Mucosa of rectum (tissue), 2 donors: ENCODE results near the gene IFNL2.
"Not testable (repeated sequence)": the region's sequence is repeated elsewhere in the genome, so short reads cannot be mapped to it uniquely, and the experiment has no call there.

Experiments
- H3K27ac ChIP-seq, 2 donors: one replicate each; pipeline ENCODE4 v1.7.0; 2013; ENCODE audit warnings: inconsistent platforms in 2 of 2, low read depth in 2 of 2, low read length in 2 of 2
- H3K27me3 ChIP-seq, 2 donors: one replicate each; pipeline ENCODE4 v1.7.0; 2013; ENCODE audit warnings: low read length in 2 of 2; ENCODE audit not compliant: control insufficient read depth in 2 of 2, insufficient read depth in 2 of 2
- H3K36me3 ChIP-seq, 2 donors: one replicate each; pipeline ENCODE4 v1.7.0; 2013; ENCODE audit warnings: low read length in 2 of 2; ENCODE audit not compliant: control insufficient read depth in 2 of 2, insufficient read depth in 2 of 2
- H3K4me1 ChIP-seq, 2 donors: one replicate each; pipeline ENCODE4 v1.7.0; 2013; ENCODE audit warnings: low read length in 2 of 2, mild to moderate bottlenecking in 1 of 2; ENCODE audit not compliant: control insufficient read depth in 2 of 2, insufficient read depth in 2 of 2
- H3K4me3 ChIP-seq, 2 donors: one replicate each; pipeline ENCODE4 v1.7.0; 2013; ENCODE audit warnings: low read length in 2 of 2
- H3K9ac ChIP-seq, 2 donors: one replicate each; pipeline ENCODE4 v1.7.0; 2013; ENCODE audit warnings: low read length in 2 of 2, low read depth in 1 of 2, mild to moderate bottlenecking in 1 of 2
- H3K9me3 ChIP-seq, 2 donors: one replicate each; pipeline ENCODE4 v1.7.0; 2013; ENCODE audit warnings: low read length in 2 of 2; ENCODE audit not compliant: control insufficient read depth in 2 of 2
- donor health status: healthy.
- donor health status: Normal muscosa, but diverticular disease.

The IFNL2 gene

GRCh38 chr19:39268531-39269223 lies 481 bp downstream of the IFNL2 start:
- not testable (repeated sequence) for H3K36me3 ChIP-seq, H3K4me3 ChIP-seq, H3K4me1 ChIP-seq, H3K9ac ChIP-seq, H3K9me3 ChIP-seq, H3K27ac ChIP-seq
- peaks cover 4 to 12% of the 10 kb centered on the region in 2 donors for H3K27me3 ChIP-seq

DNA sequence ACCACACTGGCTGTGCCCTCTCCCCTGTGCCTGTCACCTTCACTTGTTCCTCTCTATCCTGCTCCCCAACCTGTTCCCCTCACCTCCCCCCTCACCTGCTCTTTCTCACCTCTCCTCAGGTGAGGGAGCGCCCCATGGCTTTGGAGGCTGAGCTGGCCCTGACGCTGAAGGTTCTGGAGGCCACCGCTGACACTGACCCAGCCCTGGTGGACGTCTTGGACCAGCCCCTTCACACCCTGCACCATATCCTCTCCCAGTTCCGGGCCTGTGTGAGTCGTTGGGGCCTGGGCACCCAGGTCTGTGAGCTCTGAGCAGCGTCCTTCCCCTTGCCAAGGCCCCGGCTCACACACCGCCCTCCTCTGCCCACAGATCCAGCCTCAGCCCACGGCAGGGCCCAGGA lies 1.2 kb downstream of the IFNL2 start:
- H3K4me3 ChIP-seq, H3K27ac ChIP-seq, H3K9me3 ChIP-seq, H3K36me3 ChIP-seq, H3K9ac ChIP-seq, H3K4me1 ChIP-seq, H3K27me3 ChIP-seq: not testable (repeated sequence)

DNA sequence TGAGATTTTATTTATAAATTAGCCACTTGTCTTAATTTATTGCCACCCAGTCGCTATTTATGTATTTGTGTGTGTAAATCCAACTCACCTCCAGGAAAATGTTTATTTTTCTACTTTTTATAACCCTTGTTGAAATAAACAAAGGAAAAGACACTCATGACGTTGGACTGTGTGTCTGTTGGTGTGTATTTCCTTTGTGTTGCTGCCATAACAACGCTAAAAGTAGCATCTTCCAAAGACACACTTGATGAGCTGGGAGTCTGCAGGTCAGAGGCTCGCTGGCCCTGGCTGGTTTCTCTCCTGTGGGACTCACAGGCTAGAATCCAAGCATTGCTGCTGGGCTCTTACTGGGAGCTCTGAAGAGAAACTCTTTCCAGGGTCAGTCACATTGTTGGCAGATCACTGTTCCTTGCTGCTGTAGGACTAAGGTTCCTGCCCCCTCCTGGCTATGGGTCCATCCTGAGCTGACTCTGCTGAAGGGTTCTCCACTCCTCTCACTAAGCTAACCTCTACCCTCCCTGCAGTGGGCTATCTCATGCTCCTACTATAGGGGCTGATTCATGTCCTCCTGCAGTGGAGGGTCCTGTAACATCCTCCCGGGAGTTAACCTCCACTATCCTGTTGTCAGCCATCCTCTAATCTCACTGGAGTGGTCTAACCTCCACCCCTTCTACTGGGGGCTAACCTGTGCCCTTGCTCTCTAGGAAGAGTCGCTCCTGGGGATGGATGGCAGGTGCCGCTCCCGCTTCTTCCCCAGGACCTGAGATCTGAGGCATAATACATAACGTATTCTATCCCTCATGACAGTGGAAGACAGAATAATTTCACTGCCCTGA lies 2.1 kb downstream of the IFNL2 start:
- Histone ChIP-seq H3K9me3 (no peaks in the 10 kb centered on the region), H3K27ac (no peak overlapping the region), H3K36me3 (no peaks in the 10 kb centered on the region), H3K9ac (no peak overlapping the region), H3K4me1 (no peaks in the 10 kb centered on the region), H3K4me3 (no peak overlapping the region), H3K27me3 (no peaks in the 10 kb centered on the region)

- not testable (repeated sequence) for H3K36me3 ChIP-seq, H3K4me3 ChIP-seq, H3K9me3 ChIP-seq, H3K9ac ChIP-seq, H3K27me3 ChIP-seq, H3K27ac ChIP-seq, H3K4me1 ChIP-seq
Observed at GRCh38 chr19:39273859-39274258, 5.7 kb downstream of the IFNL2 start.

DNA sequence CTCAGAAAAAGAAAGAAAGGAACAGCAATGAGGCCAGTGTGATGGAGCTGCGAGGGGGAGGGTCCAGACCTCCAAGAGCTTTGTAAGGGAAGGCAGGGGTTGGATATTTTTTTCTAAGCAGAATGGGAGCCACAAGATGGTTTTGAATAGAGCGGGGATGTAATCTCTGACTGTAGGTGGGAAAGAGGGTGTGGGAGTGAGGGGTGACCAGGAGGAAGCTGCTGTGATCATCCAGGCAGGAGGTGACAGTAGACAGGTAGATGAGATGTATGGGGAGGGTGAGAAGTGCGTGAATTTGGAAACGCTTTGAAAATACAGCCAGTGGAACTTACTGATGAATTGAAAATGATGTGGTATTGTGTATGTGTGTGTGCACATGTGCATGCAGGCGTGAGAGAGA lies 7.4 kb downstream of the IFNL2 start:
- Histone ChIP-seq H3K4me1 (no peaks in the 10 kb centered on the region), H3K4me3 (no peak overlapping the region), H3K9me3 (no peaks in the 10 kb centered on the region), H3K9ac (no peak overlapping the region), H3K27ac (no peak overlapping the region), H3K27me3 (no peaks in the 10 kb centered on the region), H3K36me3 (no peaks in the 10 kb centered on the region)

GRCh38 chr19:39276740-39277139 lies 8.5 kb downstream of the IFNL2 start:
- Histone ChIP-seq H3K4me3 (no peak overlapping the region), H3K27me3 (no peaks in the 10 kb centered on the region), H3K36me3 (no peaks in the 10 kb centered on the region), H3K9ac (no peak overlapping the region), H3K4me1 (no peaks in the 10 kb centered on the region), H3K9me3 (peaks cover 0 to under 1% of the 10 kb centered on the region in 2 donors), H3K27ac (no peak overlapping the region)

DNA sequence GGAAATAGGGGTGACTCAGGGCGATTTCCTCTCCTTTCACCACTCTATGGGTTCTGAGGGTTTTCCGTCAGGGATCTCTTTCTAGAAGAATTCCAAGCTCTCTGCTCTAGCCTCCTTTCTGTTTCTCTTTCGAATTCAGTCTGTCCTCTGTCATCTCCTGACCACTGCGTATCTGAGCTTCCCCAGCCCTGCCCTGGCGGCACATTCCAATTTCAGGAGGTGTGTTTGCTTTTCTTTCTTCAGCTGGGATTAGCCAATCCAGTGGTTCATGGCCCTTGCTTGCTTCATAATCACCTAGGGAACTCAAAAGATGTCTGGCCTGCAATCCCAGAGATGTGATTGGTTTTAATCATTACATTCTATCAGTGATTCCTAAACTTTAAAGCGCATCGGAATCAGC lies 9.4 kb downstream of the IFNL2 start:
- H3K27me3 ChIP-seq: no peaks in the 10 kb centered on the region
- no peak overlapping the region for H3K4me3 ChIP-seq
- H3K36me3 ChIP-seq: no peaks in the 10 kb centered on the region
- no peak overlapping the region for H3K9ac ChIP-seq
- H3K9me3 ChIP-seq: peaks cover 0 to 3% of the 10 kb centered on the region in 2 donors
- H3K4me1 ChIP-seq: no peaks in the 10 kb centered on the region
- H3K27ac ChIP-seq: no peak overlapping the region

- Histone ChIP-seq H3K4me1 (no peaks in the 10 kb centered on the region), H3K9me3 (peaks cover 0 to 3% of the 10 kb centered on the region in 2 donors), H3K36me3 (no peaks in the 10 kb centered on the region), H3K27ac (no peak overlapping the region), H3K27me3 (no peaks in the 10 kb centered on the region), H3K9ac (no peak overlapping the region), H3K4me3 (no peak overlapping the region)
Observed at GRCh38 chr19:39282021-39282420, 13.8 kb downstream of the IFNL2 start.

- Histone ChIP-seq H3K27ac (no peak overlapping the region), H3K4me3 (no peak overlapping the region), H3K27me3 (no peaks in the 10 kb centered on the region), H3K36me3 (no peaks in the 10 kb centered on the region), H3K9ac (no peak overlapping the region), H3K9me3 (peaks cover 0 to 3% of the 10 kb centered on the region in 2 donors), H3K4me1 (no peaks in the 10 kb centered on the region)
Observed at GRCh38 chr19:39284032-39284431, 15.8 kb downstream of the IFNL2 start.

GRCh38 chr19:39293394-39293793 lies 25.2 kb downstream of the IFNL2 start:
- Histone ChIP-seq H3K9ac (no peak overlapping the region), H3K27ac (no peak overlapping the region), H3K4me1 (no peaks in the 10 kb centered on the region), H3K27me3 (peaks cover 0 to 2% of the 10 kb centered on the region in 2 donors), H3K9me3 (no peaks in the 10 kb centered on the region), H3K36me3 (no peaks in the 10 kb centered on the region), H3K4me3 (no peak overlapping the region)
